NCI-H1417 (cell line): ENCODE data around the gene PRR12.

Experiments used
- DNase-seq, 3 experiments: peaks; one replicate each; lab custom pipeline; 2025; lab: John Stamatoyannopoulos, UW

The PRR12 gene

GRCh38 chr19:49590971-49591730, at the start of gene PRR12:
PRR12 (plus strand) TSS chr19:49591182; CDS start chr19:49591655, 473 bp downstream.
- peak; percentile 66 to 85 (median 83) for DNase-seq

DNA sequence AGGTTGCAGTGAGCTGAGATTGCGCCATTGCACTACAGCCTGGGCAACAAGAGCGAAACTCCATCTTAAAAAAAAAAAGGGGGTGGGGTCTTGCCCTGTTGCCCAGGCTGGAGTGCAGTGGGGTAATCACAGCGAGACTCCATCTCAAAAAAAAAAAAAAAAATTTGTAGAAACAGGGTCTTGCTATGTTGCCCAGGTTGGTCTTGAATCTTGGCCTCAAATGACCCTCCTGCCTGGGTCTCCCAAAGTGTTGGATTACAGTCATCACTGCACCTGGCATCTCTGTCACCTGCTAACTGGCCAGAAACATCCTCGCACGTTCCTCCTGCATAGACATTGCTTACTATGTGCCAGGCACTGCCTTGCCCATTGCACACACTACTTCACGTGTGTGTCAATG, 49.1 kb upstream of the PRR12 start:
- DNase-seq, result no peak

DNA sequence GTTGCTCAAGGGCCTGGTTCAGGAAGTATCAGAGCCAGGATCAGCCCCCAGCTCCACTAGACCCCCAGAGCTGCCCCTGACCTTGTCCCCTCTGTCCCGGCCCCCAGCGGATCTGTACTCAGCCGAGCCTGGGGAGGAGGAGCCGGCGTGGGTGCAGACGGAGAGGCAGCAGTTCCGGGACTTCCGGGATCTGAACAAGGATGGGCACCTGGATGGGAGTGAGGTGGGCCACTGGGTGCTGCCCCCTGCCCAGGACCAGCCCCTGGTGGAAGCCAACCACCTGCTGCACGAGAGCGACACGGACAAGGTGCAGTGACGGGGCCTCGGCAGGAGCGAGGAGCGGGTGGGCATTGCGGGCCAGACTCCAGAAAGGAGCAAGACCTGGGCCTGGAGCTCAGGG, 48.5 kb upstream of the PRR12 start:
- no peak for DNase-seq

- no peak for DNase-seq
These were observed 48.0 kb upstream of the PRR12 start for GRCh38 chr19:49543032-49543431.

DNA sequence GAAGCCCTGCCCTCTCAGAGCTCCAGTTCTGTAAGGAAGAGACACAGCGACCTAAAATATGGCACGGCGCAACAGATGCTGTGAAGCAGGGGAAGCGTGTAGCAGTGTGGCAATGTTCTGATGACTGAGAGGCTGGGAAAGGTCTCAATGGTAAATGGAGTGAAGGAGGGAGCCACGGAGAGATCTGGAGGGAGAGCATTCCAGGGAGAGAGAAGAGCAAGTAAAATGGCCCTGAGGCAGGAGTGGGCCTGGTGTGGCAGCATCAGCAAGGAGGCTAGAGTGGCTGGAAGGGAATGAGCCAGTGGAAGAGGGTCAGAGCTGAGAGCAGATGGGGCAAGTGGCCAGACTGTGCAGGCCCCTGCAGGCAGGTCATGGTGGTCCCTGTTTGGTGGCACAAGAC, 46.8 kb upstream of the PRR12 start:
- no peak for DNase-seq

DNA sequence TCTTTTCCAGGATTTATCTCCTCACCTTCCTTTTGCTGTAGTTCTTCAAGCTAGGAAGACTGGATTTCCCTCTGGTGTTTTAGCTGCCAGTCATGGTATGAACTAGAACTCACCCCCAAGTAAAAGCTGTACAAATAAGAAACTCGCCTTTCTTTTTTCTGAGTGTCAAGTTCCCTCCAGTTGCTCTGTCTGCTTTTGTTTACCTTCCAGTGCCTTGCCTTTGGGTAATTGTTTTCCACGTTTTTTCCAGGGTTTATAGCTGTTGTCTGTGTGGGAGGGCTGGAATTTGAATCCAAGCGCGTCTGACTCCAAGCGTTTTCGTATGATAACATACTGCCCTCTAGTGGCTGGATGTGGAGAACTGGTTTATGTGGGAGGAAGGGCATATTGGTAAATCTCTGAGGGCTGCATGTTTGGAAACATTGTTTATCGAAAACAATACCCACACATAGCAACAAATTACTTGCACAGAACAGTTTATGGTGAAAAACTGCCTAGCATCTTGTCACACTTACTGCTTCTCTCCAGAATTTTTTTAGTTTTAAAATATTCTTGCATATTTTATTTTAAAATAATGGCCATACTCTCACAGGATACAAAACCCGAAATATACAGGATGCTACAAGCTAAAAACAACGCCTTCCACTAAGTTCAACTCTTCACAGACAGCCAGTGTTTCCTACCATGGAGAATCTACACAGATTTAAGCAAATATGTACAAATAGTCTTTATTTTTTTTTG, 44.0 kb upstream of the PRR12 start:
- DNase-seq, result peak; percentile 71 to 97 (median 92)

GRCh38 chr19:49549045-49549444, 41.9 kb upstream of the PRR12 start:
- no peak for DNase-seq

DNA sequence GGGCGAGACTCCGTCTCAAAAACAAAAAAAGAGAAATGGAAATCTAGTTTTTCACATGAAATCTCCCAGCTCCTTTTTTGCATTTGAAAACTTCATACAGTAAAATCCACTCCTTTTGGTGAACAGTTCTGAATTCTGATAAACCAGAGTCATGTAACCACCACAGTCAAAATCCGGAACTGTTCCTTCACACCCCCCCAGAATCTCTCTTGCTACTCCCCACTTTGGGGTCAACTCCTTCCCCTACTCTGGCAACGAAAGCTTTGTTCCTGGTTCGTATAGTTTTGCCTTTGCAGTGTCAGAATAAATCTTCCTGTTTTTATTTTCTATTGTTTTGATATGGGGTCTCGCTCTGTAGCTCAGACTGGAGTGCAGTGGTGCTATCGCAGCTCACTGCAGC, 39.5 kb upstream of the PRR12 start:
- DNase-seq, result no peak

DNA sequence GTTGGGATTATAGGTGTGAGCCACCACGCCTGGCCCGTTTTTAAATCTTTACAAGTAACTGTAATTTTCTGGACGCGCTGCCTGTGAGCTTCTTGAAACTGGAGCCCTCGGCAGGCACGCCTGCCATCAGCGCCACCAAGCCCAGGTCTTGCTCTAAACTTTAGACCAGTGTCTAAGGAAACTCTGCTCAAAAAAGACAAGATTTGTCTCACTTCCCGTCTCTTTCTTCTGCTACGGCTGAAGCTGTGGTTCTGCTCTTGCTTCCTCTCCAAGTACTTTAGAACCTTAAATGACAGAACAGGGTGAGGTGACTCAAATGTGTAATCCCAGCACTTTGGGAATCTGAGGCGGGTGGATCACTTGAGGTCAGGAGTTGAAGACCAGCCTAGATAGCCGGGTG, 38.2 kb upstream of the PRR12 start:
- no peak for DNase-seq

GRCh38 chr19:49553451-49554271, 37.3 kb upstream of the PRR12 start:
- DNase-seq, result no peak

DNA sequence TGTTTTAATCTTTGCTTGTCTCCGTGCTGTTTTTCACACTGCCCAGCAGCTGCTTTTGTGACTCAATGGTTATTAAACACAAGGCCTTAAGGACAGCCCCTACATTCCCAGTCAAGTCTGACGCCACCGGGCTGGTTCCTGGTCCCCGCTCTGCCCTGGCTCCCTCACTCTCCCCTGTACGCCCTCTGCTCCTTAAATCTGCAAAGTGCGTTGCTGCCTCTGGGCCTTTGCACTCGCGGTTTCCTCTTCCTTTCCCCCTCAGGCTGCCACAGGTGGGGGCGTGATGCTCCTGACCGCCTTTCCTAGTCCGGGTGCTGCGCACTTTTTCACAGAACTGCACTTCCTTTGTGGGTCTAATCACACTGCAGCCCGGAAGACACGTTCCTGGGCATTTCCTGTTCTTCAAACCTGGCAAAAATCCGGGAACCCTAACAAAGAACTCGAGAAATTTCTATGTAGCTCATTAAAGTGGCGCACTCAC, 36.2 kb upstream of the PRR12 start:
- no peak for DNase-seq

GRCh38 chr19:49555600-49556411, 35.2 kb upstream of the PRR12 start:
- peak; percentile 8 to 90 (median 43) for DNase-seq

GRCh38 chr19:49556412-49557398, 34.3 kb upstream of the PRR12 start:
- DNase-seq, result no peak

DNA sequence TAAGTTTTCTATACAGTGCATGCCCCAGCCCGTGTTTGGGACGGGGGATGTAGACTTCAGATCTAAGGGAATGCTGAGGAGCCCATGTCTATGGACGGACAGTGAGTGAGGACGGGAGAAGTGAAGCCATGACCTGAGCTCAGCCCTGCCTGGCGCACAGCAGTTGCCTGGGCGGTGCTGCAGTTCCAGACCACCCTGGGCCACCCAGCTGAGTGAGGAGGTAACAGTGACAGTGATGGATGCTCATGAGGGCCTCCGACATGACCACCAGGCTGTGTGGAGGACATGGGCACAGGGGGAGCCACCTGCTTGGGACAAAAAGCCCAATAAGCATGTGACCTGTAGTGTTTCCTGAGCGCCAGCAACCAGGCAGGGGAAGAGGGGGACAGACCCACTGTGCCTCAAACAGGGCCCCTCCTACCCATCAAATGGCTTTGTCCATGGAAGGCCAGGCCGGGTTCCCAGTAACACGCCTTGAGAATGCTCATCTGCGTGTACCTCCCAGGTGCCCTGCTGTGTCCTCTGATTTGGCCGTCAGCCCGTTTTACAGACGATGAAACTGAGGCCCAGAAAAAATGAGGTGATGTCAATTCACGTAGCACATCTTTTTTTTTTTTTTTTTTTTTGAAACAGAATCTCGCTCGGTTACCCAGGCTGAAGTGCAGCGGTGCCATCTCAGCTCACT, 33.2 kb upstream of the PRR12 start:
- no peak for DNase-seq

DNA sequence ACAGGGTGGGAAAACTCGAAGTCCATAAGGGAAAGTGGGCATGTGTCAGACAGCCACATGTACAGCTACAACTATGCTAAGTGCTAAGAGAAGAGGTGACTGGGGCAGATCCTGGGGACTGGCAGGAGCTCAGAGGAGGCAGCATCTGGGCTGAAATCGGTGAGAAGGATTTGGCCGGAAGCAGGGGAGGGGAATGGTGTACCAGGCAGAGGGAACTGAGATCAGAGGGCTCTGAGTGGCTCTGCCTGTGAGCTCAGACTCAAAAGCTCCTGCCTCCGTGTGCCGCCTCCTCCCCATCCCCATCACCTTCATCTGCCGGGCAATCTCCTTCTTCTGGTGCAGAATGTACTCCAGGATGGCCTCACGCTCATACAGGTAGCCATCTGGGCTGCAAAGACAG, 32.4 kb upstream of the PRR12 start:
- no peak for DNase-seq

DNA sequence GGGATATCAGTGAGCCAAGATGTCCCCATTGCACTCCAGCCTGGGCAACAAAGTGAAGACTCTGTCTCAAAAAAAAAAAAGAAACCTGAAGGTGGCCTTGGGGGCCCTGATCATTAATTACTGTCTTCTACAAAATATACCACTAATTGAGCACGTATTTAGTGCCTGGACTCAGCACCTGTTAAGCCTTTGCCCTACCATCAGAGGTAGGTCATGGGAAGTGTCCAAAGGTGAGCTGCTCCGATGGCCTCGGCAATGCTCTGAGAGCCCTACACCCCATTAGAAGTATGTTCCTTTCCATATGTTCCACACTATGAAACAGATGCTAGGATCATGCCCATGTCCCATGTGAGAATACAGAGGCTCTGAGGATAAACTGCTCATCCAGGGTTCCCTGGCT, 31.5 kb upstream of the PRR12 start:
- no peak for DNase-seq

- DNase-seq, result no peak
These were observed 31.1 kb upstream of the PRR12 start for GRCh38 chr19:49559928-49560327.

DNA sequence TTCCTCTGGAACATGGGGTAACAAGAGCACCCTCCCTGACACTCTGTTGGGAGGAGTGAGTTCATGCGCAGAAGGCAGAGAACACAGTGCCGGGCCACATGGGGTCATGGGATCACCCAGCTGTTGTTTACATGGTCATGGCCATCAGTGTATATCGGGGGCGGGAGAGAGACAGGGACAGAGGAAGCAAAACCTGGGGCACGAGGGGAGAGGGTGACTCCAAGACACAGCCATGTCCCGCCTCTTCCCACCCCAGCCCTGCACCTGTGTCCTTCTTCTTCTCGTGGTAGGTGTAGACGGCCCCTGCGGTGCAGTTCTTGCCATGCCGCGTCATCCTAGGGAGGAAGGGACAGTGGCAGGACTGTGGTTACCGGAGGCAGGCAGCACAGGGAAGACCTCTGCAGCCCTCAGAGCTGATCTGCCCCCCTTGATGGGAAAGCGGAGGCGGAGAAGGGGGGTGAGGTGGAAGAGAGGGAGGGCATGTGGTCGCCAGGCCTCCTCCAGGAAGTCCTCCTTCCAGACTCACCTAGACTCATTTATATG, 30.6 kb upstream of the PRR12 start:
- DNase-seq, result no peak

DNA sequence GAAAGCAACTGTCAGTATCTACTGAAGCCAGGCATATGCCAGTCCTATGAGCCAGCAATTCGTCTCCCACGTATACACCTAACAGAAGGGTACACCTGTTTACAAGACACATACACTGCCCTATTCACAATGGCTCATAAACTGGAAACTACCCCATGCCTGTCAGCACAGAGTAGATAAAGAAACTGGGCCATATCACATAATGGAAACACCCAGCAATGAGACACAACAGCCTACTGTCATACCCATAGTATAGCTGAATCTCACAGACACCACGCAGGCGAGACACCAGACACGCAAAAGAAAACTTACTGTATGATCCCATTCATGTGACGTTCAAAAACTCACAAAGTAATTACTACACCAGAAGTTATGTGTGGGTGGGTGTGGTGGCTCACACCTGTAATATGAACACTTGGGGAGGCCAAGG, 26.4 kb upstream of the PRR12 start:
- DNase-seq, result no peak
